IMR-90 (cell line): ENCODE data around the gene TPPP. TPM values are rescaled to one million over a fixed set of nuclear protein-coding genes. Genes with fewer than 3 reads are reported as not detected.
"Not testable (repeated sequence)": the region's sequence is repeated elsewhere in the genome, so short reads cannot be mapped to it uniquely, and the experiment has no call there.

Source experiments
- ATAC-seq: fragments of 200-7000 bp; cut with Tn5 transposase; 2 replicates; pipeline ENCODE4 v1.9.1; 2020; ENCODE audit warnings: low read depth, mild to moderate bottlenecking, moderate library complexity
- BruUV-seq: library from RNA; stranded (reverse); fragments of 400-500 nt; replicated peaks from 2 replicates; lab custom pipeline; 2021; lab: Mats Ljungman, UMichigan
- CTCF ChIA-PET: fragments of 300-600 bp; formaldehyde crosslinking; extraction: SDS; loops from one replicate; lab custom pipeline; 2021; ENCODE audit warnings: antibody characterized with exemption; lab: Yijun Ruan, JAX
- POLR2A ChIA-PET: fragments of 300-600 bp; sonication (Branson Sonifier 250); formaldehyde crosslinking; loops from one replicate; lab custom pipeline; 2022; ENCODE audit warnings: antibody characterized with exemption; ENCODE audit not compliant: unreplicated experiment; lab: Charles Lee
- DNase-seq: peaks from one replicate; pipeline ENCODE4 v3.0.0; 2013
- H2AFZ ChIP-seq: replicated peaks from 2 replicates; pipeline ENCODE3; 2013; ENCODE audit warnings: low read length, mild to moderate bottlenecking; ENCODE audit not compliant: poor library complexity
- H2AK5ac ChIP-seq: 2 replicates; pipeline ENCODE4 v1.6.1; 2013; ENCODE audit warnings: low read depth, low read length, inconsistent platforms
- H2AK9ac ChIP-seq: replicated peaks from 2 replicates; pipeline ENCODE3; 2013; ENCODE audit warnings: mild to moderate bottlenecking, low read depth, low read length, moderate library complexity; ENCODE audit not compliant: poor library complexity
- H2BK120ac ChIP-seq: 2 replicates; pipeline ENCODE4 v1.6.1; 2013; ENCODE audit warnings: low read depth, low read length, inconsistent platforms
- H2BK15ac ChIP-seq: 3 replicates; pipeline ENCODE4 v1.6.1; 2013; ENCODE audit warnings: low read depth, low read length, inconsistent platforms
- H2BK20ac ChIP-seq: 2 replicates; pipeline ENCODE4 v1.6.1; 2013; ENCODE audit warnings: low read depth, mild to moderate bottlenecking, inconsistent platforms, low read length, moderate library complexity
- H2BK5ac ChIP-seq: 2 replicates; pipeline ENCODE4 v1.6.1; 2013; ENCODE audit warnings: mild to moderate bottlenecking, low read depth, low read length, inconsistent platforms; ENCODE audit not compliant: poor library complexity, severe bottlenecking
- H3K14ac ChIP-seq: replicated peaks from 2 replicates; pipeline ENCODE4 v1.6.1; 2013; ENCODE audit warnings: low read depth, low read length, inconsistent platforms
- H3K18ac ChIP-seq: 2 replicates; pipeline ENCODE4 v1.6.1; 2013; ENCODE audit warnings: low read depth, low read length, control low read depth
- H3K23ac ChIP-seq: 2 replicates; pipeline ENCODE4 v1.6.1; 2013; ENCODE audit warnings: low read depth, low read length, inconsistent platforms
- H3K27ac ChIP-seq: 2 replicates; pipeline ENCODE4 v1.5.1; 2013; ENCODE audit warnings: mild to moderate bottlenecking, control low read depth, low read length; ENCODE audit not compliant: insufficient read depth
- H3K27me3 ChIP-seq: 2 replicates; pipeline ENCODE4 v1.6.1; 2013; ENCODE audit warnings: low read length; ENCODE audit not compliant: control insufficient read depth, insufficient read depth
- H3K36me3 ChIP-seq: 2 replicates; pipeline ENCODE4 v1.6.1; 2013; ENCODE audit warnings: low read length, mixed read lengths; ENCODE audit not compliant: control insufficient read depth, insufficient read depth
- H3K4ac ChIP-seq: 2 replicates; pipeline ENCODE4 v1.6.1; 2013; ENCODE audit warnings: low read depth, low read length, inconsistent platforms
- H3K4me1 ChIP-seq: 2 replicates; pipeline ENCODE4 v1.6.1; 2013; ENCODE audit warnings: low read length, mixed read lengths; ENCODE audit not compliant: control insufficient read depth, insufficient read depth
- H3K4me2 ChIP-seq: 2 replicates; pipeline ENCODE4 v1.6.1; 2013; ENCODE audit warnings: low read depth, mild to moderate bottlenecking, control low read depth, low read length, moderate library complexity
- H3K4me3 ChIP-seq: 2 replicates; pipeline ENCODE4 v1.5.1; 2013; ENCODE audit warnings: low read depth, mild to moderate bottlenecking, control low read depth, low read length, moderate library complexity; ENCODE audit not compliant: insufficient read depth
- H3K56ac ChIP-seq: 2 replicates; pipeline ENCODE4 v1.6.1; 2013; ENCODE audit warnings: low read length, inconsistent platforms; ENCODE audit not compliant: insufficient read depth; ENCODE audit errors: extremely low read depth
- H3K79me1 ChIP-seq, 2 experiments: 2 replicates each; pipeline ENCODE4 v1.6.1; 2013; ENCODE audit warnings: low read length in 2 of 2, inconsistent platforms in 1 of 2, low read depth in 1 of 2
- H3K9ac ChIP-seq: 2 replicates; pipeline ENCODE4 v1.6.1; 2013; ENCODE audit warnings: low read depth, low read length, control low read depth
- H3K9me1 ChIP-seq: 2 replicates; pipeline ENCODE4 v1.6.1; 2013; ENCODE audit warnings: low read length, inconsistent platforms; ENCODE audit not compliant: insufficient read depth
- H3K9me3 ChIP-seq: 2 replicates; pipeline ENCODE4 v1.6.1; 2013; ENCODE audit warnings: low read length; ENCODE audit not compliant: control insufficient read depth, insufficient read depth
- H4K20me1 ChIP-seq: 2 replicates; pipeline ENCODE4 v1.6.1; 2013; ENCODE audit warnings: low read length, inconsistent platforms; ENCODE audit not compliant: insufficient read depth
- H4K5ac ChIP-seq: 2 replicates; pipeline ENCODE4 v1.6.1; 2013; ENCODE audit warnings: mild to moderate bottlenecking, low read depth, low read length, control low read depth
- H4K8ac ChIP-seq, 2 experiments: 2 replicates each; pipeline ENCODE4 v1.6.1; 2013; ENCODE audit warnings: low read depth in 2 of 2, low read length in 2 of 2, control low read depth in 1 of 2, inconsistent platforms in 1 of 2
- H4K91ac ChIP-seq: 2 replicates; pipeline ENCODE4 v1.6.1; 2013; ENCODE audit warnings: low read depth, low read length, inconsistent platforms; ENCODE audit not compliant: insufficient read depth
- WGBS, 2 experiments: methylation state at CpG; one replicate each; pipeline versions ENCODE4 v1.1.5 to v1.1.7; 2013; ENCODE audit warnings: missing lambda C conversion rate in 2 of 2; ENCODE audit not compliant: insufficient read length in 1 of 2; ENCODE audit errors: extremely low coverage in 2 of 2; 5-methylcytosine and 5-hydroxymethylcytosine counted together
- dilution Hi-C: fragments of 300-500 bp; cut with HindIII; formaldehyde crosslinking; loops from one replicate; pipeline ENCODE4 v1.14.3; 2018; ENCODE audit warnings: low sequenced_read_pairs; ENCODE audit not compliant: unreplicated experiment
- in situ Hi-C: fragments of 300-500 bp; cut with MboI; formaldehyde crosslinking; loops from 3 replicates; pipeline ENCODE4 v1.14.3; 2019; ENCODE audit warnings: low sequenced_read_pairs, inconsistent platforms, mixed read lengths
- intact Hi-C: fragments of 100-400 bp; cut with micrococcal nuclease; formaldehyde crosslinking; loops from 2 replicates; pipeline ENCODE4 v1.10.0; 2022
- polyA plus RNA-seq, 3 experiments: library from polyadenylated mRNA; depleted of rRNA; stranded (reverse); fragments of >200 nt; gene quantifications; 2 replicates each; pipeline ENCODE4 v1.2.3, GENCODE V29; 2012; ENCODE audit warnings: low replicate concordance in 1 of 3
- total RNA-seq: library from RNA; depleted of rRNA; stranded (reverse); fragments of >200 nt; gene quantifications from 2 replicates; pipeline ENCODE4 v1.2.3, GENCODE V29; 2012

TPPP gene
- total and polyA plus RNA-seq, 2 of the 4 experiments (the other 2 are of a cell fraction), result under 0.01 to 0.07 TPM

GRCh38 chr5:696191-696590 is 3.0 kb upstream of the TPPP start:
- H3K56ac ChIP-seq, H3K4ac ChIP-seq, H3K4me2 ChIP-seq, BruUV-seq, CTCF ChIA-PET, H3K36me3 ChIP-seq, H3K4me3 ChIP-seq, dilution Hi-C loops, ATAC-seq, H3K23ac ChIP-seq, H2AK9ac ChIP-seq, H2AK5ac ChIP-seq, in situ Hi-C loops, POLR2A ChIA-PET, H3K27me3 ChIP-seq, H3K14ac ChIP-seq, H4K5ac ChIP-seq, H2BK120ac ChIP-seq, H2AFZ ChIP-seq, H3K79me1 ChIP-seq, H2BK15ac ChIP-seq, H3K18ac ChIP-seq, DNase-seq, H2BK5ac ChIP-seq, H4K8ac ChIP-seq, H3K27ac ChIP-seq, H2BK20ac ChIP-seq, H4K20me1 ChIP-seq, H3K9me3 ChIP-seq, H3K9ac ChIP-seq, H3K9me1 ChIP-seq, H4K91ac ChIP-seq, H3K4me1 ChIP-seq: not testable (repeated sequence)
- intact Hi-C loops, result loop anchor here (5.0 kb wide), 1 partner anchor 91 kb away; no protein-coding TSS in a partner anchor
- no CpG with 5 or more reads among the region's 8 CpGs for WGBS, 2 experiments

- dilution Hi-C loops, H2AFZ ChIP-seq, H3K4ac ChIP-seq, H4K91ac ChIP-seq, POLR2A ChIA-PET, H3K79me1 ChIP-seq, H2AK5ac ChIP-seq, H3K36me3 ChIP-seq, ATAC-seq, CTCF ChIA-PET, H3K27ac ChIP-seq, H3K27me3 ChIP-seq, BruUV-seq, H3K9ac ChIP-seq, H3K23ac ChIP-seq, H2BK15ac ChIP-seq, H3K9me3 ChIP-seq, H3K14ac ChIP-seq, H2AK9ac ChIP-seq, H3K18ac ChIP-seq, H2BK20ac ChIP-seq, DNase-seq, H4K8ac ChIP-seq, H3K9me1 ChIP-seq, H2BK5ac ChIP-seq, H2BK120ac ChIP-seq, H3K4me3 ChIP-seq, in situ Hi-C loops, H4K5ac ChIP-seq, H3K4me1 ChIP-seq, H3K56ac ChIP-seq, H3K4me2 ChIP-seq, H4K20me1 ChIP-seq: not testable (repeated sequence)
- intact Hi-C loops, result loop anchor here (5.0 kb wide), 1 partner anchor 92 kb away; no protein-coding TSS in a partner anchor
- no CpG with 5 or more reads among the region's 13 CpGs for WGBS, 2 experiments
These were observed 2.3 kb upstream of the TPPP start for GRCh38 chr5:695475-695874.
